ENCODE results near the gene SLC25A22.

SLC25A22 gene

GRCh38 chr11:821512-822371 lies 23.7 kb upstream of the SLC25A22 start:
- no peaks in the 10 kb centered on the region for H3K27me3 Mint-ChIP-seq
- peaks cover 16 to 22% of the 10 kb centered on the region in 2 donors for H3K36me3 Mint-ChIP-seq
- ATAC-seq (replicated peaks) (no peak), DNase-seq (no peak)
- no peaks in the 10 kb centered on the region for H3K9me3 Mint-ChIP-seq
- H3K27ac Mint-ChIP-seq: no peak overlapping the region
- peaks cover 12 to 32% of the 10 kb centered on the region in 2 donors for H3K4me1 Mint-ChIP-seq
- H3K4me3 Mint-ChIP-seq: no peak overlapping the region

- Mint-ChIP-seq H3K9me3 (no peaks in the 10 kb centered on the region), H3K4me3 (peak overlapping the region; percentile 85 to 87), H3K36me3 (peaks cover 19 to 24% of the 10 kb centered on the region in 2 donors), H3K27me3 (no peaks in the 10 kb centered on the region), H3K4me1 (peaks cover 14 to 32% of the 10 kb centered on the region in 2 donors), H3K27ac (peak overlapping the region; percentile 65)
- ATAC-seq (replicated peaks) (no peak), DNase-seq (no peak)
Measured at GRCh38 chr11:820655-821511, 22.8 kb upstream of the SLC25A22 start.

- H3K27ac Mint-ChIP-seq: peak overlapping the region; percentile 94
- H3K4me3 Mint-ChIP-seq: peak overlapping the region; percentile 85 to 87
- H3K9me3 Mint-ChIP-seq: no peaks in the 10 kb centered on the region
- H3K4me1 Mint-ChIP-seq: peaks cover 14 to 32% of the 10 kb centered on the region in 2 donors
- H3K36me3 Mint-ChIP-seq: peaks cover 16 to 18% of the 10 kb centered on the region in 2 donors
- DNase-seq (peak; percentile 88), ATAC-seq (replicated peaks) (peak; percentile 77 to 82)
- no peaks in the 10 kb centered on the region for H3K27me3 Mint-ChIP-seq
Measured at GRCh38 chr11:819943-820649, 22.0 kb upstream of the SLC25A22 start.

- Mint-ChIP-seq H3K4me1 (peaks cover 14 to 32% of the 10 kb centered on the region in 2 donors), H3K27ac (peak overlapping the region; percentile 94), H3K27me3 (no peaks in the 10 kb centered on the region), H3K36me3 (peaks cover 11 to 13% of the 10 kb centered on the region in 2 donors), H3K9me3 (no peaks in the 10 kb centered on the region), H3K4me3 (peak overlapping the region; percentile 85 to 87)
- peak; percentile 76 to 82 for ATAC-seq (replicated peaks)
- DNase-seq: peak; percentile 84
Measured at GRCh38 chr11:819129-819931, 21.2 kb upstream of the SLC25A22 start.

GRCh38 chr11:818396-819128 lies 20.5 kb upstream of the SLC25A22 start, which contains the start of gene PNPLA2:
Gene PNPLA2, plus strand, starts transcription at chr11:818914. Its CDS starts 805 bp downstream, at chr11:819719.
- no peak for ATAC-seq (replicated peaks)
- DNase-seq: no peak
- Mint-ChIP-seq H3K27me3 (no peaks in the 10 kb centered on the region), H3K27ac (peak within 1 kb of the TSS; percentile 94), H3K4me3 (peak within 1 kb of the TSS; percentile 85 to 87), H3K4me1 (peaks cover 17 to 32% of the 10 kb centered on the region in 2 donors), H3K36me3 (peaks cover 16% of the 10 kb centered on the region in 2 donors), H3K9me3 (no peaks in the 10 kb centered on the region)

- Mint-ChIP-seq H3K9me3 (no peaks in the 10 kb centered on the region), H3K27ac (no peak overlapping the region), H3K4me1 (peaks cover 31 to 38% of the 10 kb centered on the region in 2 donors), H3K27me3 (no peaks in the 10 kb centered on the region), H3K4me3 (no peak overlapping the region), H3K36me3 (peaks cover 22 to 35% of the 10 kb centered on the region in 2 donors)
- no peak for ATAC-seq (replicated peaks)
- no peak for DNase-seq
Measured at GRCh38 chr11:816433-816779, 18.3 kb upstream of the SLC25A22 start.

GRCh38 chr11:815675-816432 lies 17.8 kb upstream of the SLC25A22 start:
- H3K4me3 Mint-ChIP-seq: no peak overlapping the region
- DNase-seq: no peak

GRCh38 chr11:813456-814096 lies 15.5 kb upstream of the SLC25A22 start:
- Mint-ChIP-seq H3K4me3 (peak overlapping the region in 1 of 2 donors; percentile 3), H3K36me3 (peaks cover 34 to 49% of the 10 kb centered on the region in 2 donors), H3K27me3 (no peaks in the 10 kb centered on the region), H3K27ac (peak overlapping the region; percentile 81), H3K9me3 (no peaks in the 10 kb centered on the region), H3K4me1 (peaks cover 31 to 40% of the 10 kb centered on the region in 2 donors)
- ATAC-seq (replicated peaks) (no peak), DNase-seq (no peak)

More at GRCh38 chr11:815675-816432, 17.8 kb upstream of the SLC25A22 start:
- H3K9me3 Mint-ChIP-seq: no peaks in the 10 kb centered on the region
- peak overlapping the region; percentile 73 for H3K27ac Mint-ChIP-seq
- H3K36me3 Mint-ChIP-seq: peaks cover 27 to 38% of the 10 kb centered on the region in 2 donors
- no peak for ATAC-seq (replicated peaks)
- H3K4me1 Mint-ChIP-seq: peaks cover 32 to 39% of the 10 kb centered on the region in 2 donors
- no peaks in the 10 kb centered on the region for H3K27me3 Mint-ChIP-seq

GRCh38 chr11:813072-813455 lies 15.0 kb upstream of the SLC25A22 start:
- ATAC-seq (replicated peaks) (no peak), DNase-seq (no peak)
- H3K27me3 Mint-ChIP-seq: no peaks in the 10 kb centered on the region
- H3K9me3 Mint-ChIP-seq: no peaks in the 10 kb centered on the region
- H3K27ac Mint-ChIP-seq: peak overlapping the region; percentile 98
- no peak overlapping the region for H3K4me3 Mint-ChIP-seq
- H3K4me1 Mint-ChIP-seq: peaks cover 30 to 41% of the 10 kb centered on the region in 2 donors
- H3K36me3 Mint-ChIP-seq: peaks cover 34 to 49% of the 10 kb centered on the region in 2 donors

GRCh38 chr11:812390-812789 lies 14.3 kb upstream of the SLC25A22 start:
- no peaks in the 10 kb centered on the region for H3K27me3 Mint-ChIP-seq
- H3K27ac Mint-ChIP-seq: peak overlapping the region; percentile 98
- peak overlapping the region; percentile 91 to 97 for H3K4me3 Mint-ChIP-seq
- H3K4me1 Mint-ChIP-seq: peaks cover 32 to 47% of the 10 kb centered on the region in 2 donors
- ATAC-seq (replicated peaks) (no peak), DNase-seq (no peak)
- H3K36me3 Mint-ChIP-seq: peaks cover 32 to 49% of the 10 kb centered on the region in 2 donors
- no peaks in the 10 kb centered on the region for H3K9me3 Mint-ChIP-seq

GRCh38 chr11:811446-812245 lies 13.6 kb upstream of the SLC25A22 start:
- Mint-ChIP-seq H3K4me3 (peak overlapping the region; percentile 91 to 97), H3K27ac (peak overlapping the region; percentile 98), H3K4me1 (peaks cover 32 to 49% of the 10 kb centered on the region in 2 donors), H3K27me3 (no peaks in the 10 kb centered on the region), H3K9me3 (no peaks in the 10 kb centered on the region), H3K36me3 (peaks cover 32 to 49% of the 10 kb centered on the region in 2 donors)
- no peak for ATAC-seq (replicated peaks)
- no peak for DNase-seq

All from stimulated activated naive B cell treated with anti-CD40 and anti-IgM and Interleukin-4, amounts not matched to agents 10 μg/mL and 1 μg/mL and 100 μg/mL, for 72 hours (primary cell).